ENCODE measurements around the gene NEIL1.
"Not testable (repeated sequence)": the region's sequence is repeated elsewhere in the genome, so short reads cannot be mapped to it uniquely, and the experiment has no call there.

GRCh38 chr15:75343953-75344352 lies 2.9 kb upstream of the NEIL1 start:
- not testable (repeated sequence) for TF ChIP-seq POLR2AphosphoS5, NRF1 (IDR thresholded peaks at IDR 0.05; ENCODE audit: low read depth, low read length)
- TF ChIP-seq, protein P1, sequence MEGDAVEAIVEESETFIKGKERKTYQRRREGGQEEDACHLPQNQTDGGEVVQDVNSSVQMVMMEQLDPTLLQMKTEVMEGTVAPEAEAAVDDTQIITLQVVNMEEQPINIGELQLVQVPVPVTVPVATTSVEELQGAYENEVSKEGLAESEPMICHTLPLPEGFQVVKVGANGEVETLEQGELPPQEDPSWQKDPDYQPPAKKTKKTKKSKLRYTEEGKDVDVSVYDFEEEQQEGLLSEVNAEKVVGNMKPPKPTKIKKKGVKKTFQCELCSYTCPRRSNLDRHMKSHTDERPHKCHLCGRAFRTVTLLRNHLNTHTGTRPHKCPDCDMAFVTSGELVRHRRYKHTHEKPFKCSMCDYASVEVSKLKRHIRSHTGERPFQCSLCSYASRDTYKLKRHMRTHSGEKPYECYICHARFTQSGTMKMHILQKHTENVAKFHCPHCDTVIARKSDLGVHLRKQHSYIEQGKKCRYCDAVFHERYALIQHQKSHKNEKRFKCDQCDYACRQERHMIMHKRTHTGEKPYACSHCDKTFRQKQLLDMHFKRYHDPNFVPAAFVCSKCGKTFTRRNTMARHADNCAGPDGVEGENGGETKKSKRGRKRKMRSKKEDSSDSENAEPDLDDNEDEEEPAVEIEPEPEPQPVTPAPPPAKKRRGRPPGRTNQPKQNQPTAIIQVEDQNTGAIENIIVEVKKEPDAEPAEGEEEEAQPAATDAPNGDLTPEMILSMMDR (IDR thresholded peaks at IDR 0.05; ENCODE audit: control extremely low read depth in 1 of 3, insufficient read depth in 1 of 3, low read depth in 1 of 3, low read length in 3 of 3) = not testable (repeated sequence)
